ENCODE measurements around the gene SLC25A5. TPM values are rescaled to one million over a fixed set of nuclear protein-coding genes. Genes with fewer than 3 reads are reported as not detected.
"Not testable (repeated sequence)": the region's sequence is repeated elsewhere in the genome, so short reads cannot be mapped to it uniquely, and the experiment has no call there.

SLC25A5 gene
- total RNA-seq, 4 donors from 2014 or later: 110 to 269 (median 202) TPM

DNA sequence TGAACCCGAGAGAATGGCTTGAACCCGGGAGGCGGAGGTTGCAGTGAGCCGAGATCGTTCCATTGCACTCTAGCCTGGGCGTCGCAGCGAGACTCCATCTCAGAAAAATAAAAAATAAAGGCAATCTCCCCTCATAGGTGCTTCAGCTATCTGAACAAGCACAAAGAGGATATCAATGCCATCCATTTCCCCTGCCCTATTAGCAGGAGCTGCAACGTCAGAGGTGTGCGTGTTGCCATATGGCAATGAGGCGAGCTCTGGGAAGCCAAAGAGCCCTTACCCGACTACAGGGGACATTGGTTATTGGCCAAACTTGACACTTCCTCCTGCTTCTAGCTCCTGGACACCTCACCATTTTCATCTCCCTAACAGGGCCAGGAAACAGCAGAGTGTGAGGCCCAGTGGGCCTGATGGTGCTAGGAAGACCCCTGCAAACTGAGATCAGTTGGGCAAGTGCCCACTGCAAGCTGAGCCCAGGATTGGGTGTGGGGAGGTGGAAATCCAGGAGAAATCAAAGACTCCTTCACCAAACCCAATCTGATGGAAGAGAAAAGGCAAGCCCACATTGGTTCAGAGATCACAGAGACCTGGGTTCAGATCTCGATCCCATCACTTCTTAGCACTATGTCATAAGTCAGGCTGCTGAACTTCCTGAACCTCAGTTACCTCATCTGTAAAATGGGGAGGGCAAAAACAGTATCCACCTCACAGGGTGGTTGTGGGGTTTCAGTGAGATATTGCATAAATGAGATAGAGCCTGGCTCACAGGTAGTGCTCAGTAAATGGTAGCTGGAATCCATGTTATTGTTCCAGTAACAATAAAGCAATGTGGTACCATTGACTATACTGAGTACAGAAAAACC is 21.2 kb downstream of the SLC25A5 start:
- H3K27ac ChIP-seq: no peak overlapping the region
- no peak for DNase-seq
- H3K4me3 ChIP-seq (replicated peaks in 1 of 3): no peak overlapping the region
- H3K9me3 ChIP-seq: no peaks in the 10 kb centered on the region
- no peaks in the 10 kb centered on the region for H3K36me3 ChIP-seq
- intact Hi-C loops (cut with DNase I): no loop called here
- no peaks in the 10 kb centered on the region for H3K27me3 ChIP-seq
- WGBS, 2 donors: 78 to 87% methylated on average over 6 to 12 of the region's 13 CpGs
- no peak for TF ChIP-seq POLR2A (IDR thresholded peaks at IDR 0.05)
- TF ChIP-seq, protein P1, sequence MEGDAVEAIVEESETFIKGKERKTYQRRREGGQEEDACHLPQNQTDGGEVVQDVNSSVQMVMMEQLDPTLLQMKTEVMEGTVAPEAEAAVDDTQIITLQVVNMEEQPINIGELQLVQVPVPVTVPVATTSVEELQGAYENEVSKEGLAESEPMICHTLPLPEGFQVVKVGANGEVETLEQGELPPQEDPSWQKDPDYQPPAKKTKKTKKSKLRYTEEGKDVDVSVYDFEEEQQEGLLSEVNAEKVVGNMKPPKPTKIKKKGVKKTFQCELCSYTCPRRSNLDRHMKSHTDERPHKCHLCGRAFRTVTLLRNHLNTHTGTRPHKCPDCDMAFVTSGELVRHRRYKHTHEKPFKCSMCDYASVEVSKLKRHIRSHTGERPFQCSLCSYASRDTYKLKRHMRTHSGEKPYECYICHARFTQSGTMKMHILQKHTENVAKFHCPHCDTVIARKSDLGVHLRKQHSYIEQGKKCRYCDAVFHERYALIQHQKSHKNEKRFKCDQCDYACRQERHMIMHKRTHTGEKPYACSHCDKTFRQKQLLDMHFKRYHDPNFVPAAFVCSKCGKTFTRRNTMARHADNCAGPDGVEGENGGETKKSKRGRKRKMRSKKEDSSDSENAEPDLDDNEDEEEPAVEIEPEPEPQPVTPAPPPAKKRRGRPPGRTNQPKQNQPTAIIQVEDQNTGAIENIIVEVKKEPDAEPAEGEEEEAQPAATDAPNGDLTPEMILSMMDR (IDR thresholded peaks at IDR 0.05): no peak
- peaks cover 5 to 18% of the 10 kb centered on the region in 2 donors for H3K4me1 ChIP-seq

DNA sequence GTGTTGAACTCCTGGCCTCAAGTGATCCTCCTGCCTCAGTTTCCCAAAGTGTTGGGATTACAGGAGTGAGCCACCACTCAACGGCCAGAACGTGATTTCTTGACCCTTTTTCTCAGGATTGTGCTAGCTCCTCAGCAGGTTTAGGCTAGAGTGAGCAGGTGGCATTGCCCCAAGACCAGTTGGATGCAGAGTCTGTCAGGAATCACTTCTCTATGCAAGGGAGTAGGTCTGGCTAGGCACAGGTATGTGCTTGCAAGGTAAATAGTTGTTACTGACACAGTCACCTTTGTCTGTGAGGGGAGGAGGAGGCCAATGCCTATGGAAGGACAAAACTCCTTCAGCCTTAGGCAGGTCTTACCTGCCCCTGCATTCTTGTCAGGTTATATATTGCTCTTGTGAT is 24.2 kb downstream of the SLC25A5 start:
- DNase-seq: peak; percentile 66 to 74
- TF ChIP-seq, protein P1 (IDR thresholded peaks at IDR 0.05): no peak
- no peak for TF ChIP-seq POLR2A (IDR thresholded peaks at IDR 0.05)
- H3K36me3 ChIP-seq: no peaks in the 10 kb centered on the region
- peak overlapping the region; percentile 73 to 85 (median 82) for H3K27ac ChIP-seq
- no peak overlapping the region for H3K4me3 ChIP-seq (replicated peaks in 1 of 3)
- peaks cover 5 to 31% of the 10 kb centered on the region in 2 donors for H3K4me1 ChIP-seq
- no peaks in the 10 kb centered on the region for H3K9me3 ChIP-seq
- intact Hi-C loops (cut with DNase I): no loop called here
- no peaks in the 10 kb centered on the region for H3K27me3 ChIP-seq
- 34 to 71% methylated on average over 2 of the region's 2 CpGs for WGBS, 2 donors

DNA sequence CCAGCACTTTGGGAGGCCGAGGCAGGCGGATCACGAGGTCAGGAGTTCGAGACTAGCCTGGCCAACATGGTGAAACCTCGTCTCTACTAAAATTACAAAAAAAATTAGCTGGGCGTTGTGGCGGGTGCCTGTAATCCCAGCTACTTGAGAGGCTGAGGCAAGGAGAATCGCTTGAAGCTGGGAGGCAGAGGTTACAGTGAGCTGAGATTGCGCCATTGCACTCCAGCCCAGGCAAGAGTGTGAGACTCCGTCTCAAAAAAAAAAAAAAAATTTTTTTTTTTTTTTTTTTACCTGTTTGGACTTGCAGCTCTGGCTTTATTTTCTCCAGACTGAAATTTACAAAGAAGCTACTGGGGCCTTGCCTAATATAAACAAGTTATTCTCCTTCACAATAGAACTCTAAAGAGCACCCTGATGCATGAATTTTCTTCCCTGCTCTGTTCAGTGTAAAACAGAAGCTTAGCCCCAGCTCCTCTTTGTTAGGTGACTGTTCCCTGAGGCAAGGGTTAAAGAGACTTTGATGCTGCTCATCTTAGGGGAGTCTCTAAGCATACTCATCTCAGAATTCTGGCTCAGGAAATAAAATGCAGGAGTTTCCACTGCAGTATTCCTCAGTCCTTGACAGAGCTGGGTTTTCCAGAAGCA is 25.7 kb downstream of the SLC25A5 start:
- peak overlapping the region; percentile 73 to 85 (median 82) for H3K27ac ChIP-seq
- H3K9me3 ChIP-seq; H3K4me3 ChIP-seq (replicated peaks in 1 of 3); intact Hi-C loops (cut with DNase I); H3K36me3 ChIP-seq; H3K27me3 ChIP-seq: not testable (repeated sequence)
- peak; percentile 47 to 55 for DNase-seq
- H3K4me1 ChIP-seq: peaks cover 8 to 31% of the 10 kb centered on the region in 2 donors
- 50 to 82% methylated on average over 7 to 8 of the region's 10 CpGs for WGBS, 2 donors

DNA sequence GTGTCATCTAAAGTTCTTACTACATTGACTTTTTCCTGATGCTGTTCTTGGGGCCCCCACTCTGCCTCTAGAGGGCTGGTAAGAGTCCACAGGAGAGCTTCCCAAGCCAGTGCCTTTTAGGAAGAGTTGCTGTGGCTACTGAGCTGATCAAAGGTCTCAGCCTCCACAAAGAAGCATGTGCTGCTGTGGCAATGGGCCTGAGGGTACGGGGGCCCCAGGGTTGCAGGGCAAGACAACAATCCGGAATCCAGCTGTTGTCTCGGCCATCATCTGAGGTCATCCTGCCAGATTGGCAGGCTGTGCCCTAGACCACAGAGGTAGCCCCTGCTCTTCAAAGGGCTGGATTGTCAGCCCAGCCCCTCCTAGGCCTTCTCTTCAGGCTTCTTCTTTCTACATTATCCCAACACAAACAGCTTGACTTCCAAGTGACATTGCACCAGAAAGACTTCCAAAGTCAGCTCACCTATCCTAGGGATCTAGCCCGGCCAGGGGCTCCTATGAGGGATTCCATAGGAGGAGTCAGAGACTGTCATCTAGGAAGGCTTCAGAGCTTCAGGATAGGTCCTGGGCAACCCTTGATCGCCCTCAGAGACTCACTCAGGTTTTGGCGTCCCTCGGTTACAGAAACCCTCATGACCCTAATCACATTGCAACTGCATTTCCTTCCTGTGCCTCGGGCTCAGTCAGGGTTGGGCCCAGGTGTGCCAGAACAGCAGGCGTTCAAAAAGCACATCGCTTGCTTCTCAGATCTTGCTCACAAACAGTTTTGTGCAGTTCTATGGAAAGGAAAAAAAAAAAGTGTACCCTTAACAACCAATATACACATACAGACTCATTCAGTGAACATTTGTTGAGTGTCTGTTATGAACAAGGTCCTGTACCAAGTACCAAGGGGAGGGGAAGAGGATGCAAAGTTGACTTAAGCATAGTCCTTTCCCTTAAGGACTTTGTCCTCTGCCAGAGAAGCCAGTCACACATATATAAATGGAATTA is 27.8 kb downstream of the SLC25A5 start:
- no peak for DNase-seq
- Histone ChIP-seq H3K4me1 (peaks cover 8 to 37% of the 10 kb centered on the region in 2 donors), H3K36me3 (no peaks in the 10 kb centered on the region), H3K4me3 (replicated peaks in 1 of 3) (no peak overlapping the region), H3K27me3 (no peaks in the 10 kb centered on the region), H3K9me3 (no peaks in the 10 kb centered on the region), H3K27ac (peak overlapping the region; percentile 71 to 85 (median 73))
- TF ChIP-seq POLR2A (IDR thresholded peaks at IDR 0.05): no peak
- TF ChIP-seq, protein P1 (IDR thresholded peaks at IDR 0.05): no peak
- intact Hi-C loops (cut with DNase I): no loop called here
- WGBS, 2 donors: 77 to 94% methylated on average over 6 to 8 of the region's 10 CpGs

DNA sequence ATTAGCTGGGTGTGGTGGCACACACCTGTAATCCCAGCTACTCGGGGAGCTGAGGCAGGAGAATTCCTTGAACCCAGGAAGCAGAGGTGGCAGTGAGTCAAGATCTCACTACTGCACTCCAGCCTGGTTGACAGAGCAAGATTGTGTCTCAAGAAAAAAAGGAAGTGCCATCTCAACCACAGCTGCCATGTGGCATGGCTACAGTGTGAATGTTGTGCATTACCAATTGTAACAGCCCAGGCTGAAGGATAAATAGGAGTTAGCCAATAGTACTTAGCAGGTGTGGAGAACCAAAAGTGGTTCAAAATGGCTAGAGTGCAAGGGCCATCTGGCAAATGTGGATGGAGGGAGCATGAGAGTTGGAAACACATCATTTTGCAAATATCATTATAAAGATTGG is 28.9 kb downstream of the SLC25A5 start:
- peaks cover 8 to 44% of the 10 kb centered on the region in 2 donors for H3K4me1 ChIP-seq
- intact Hi-C loops (cut with DNase I): no loop called here

More for the DNA sequence above, 28.9 kb downstream of the SLC25A5 start:
- Histone ChIP-seq H3K9me3 (no peaks in the 10 kb centered on the region), H3K27me3 (no peaks in the 10 kb centered on the region), H3K4me3 (replicated peaks in 1 of 3) (no peak overlapping the region), H3K27ac (peak overlapping the region in 1 of 3 donors; percentile 85), H3K36me3 (no peaks in the 10 kb centered on the region)
- TF ChIP-seq, protein P1 (IDR thresholded peaks at IDR 0.05): no peak
- no peak for TF ChIP-seq POLR2A (IDR thresholded peaks at IDR 0.05)
- WGBS, 2 donors: 83 to 100% methylated on average over 1 of the region's 1 CpG
- DNase-seq: no peak
